Upper lobe of left lung (tissue), 4 donors: ENCODE data around the gene SND1.

Experiments
- CTCF ChIP-seq, 6 experiments: fragments of 450-650 bp in 4 of 6; fragments of 200-600 bp in 2 of 6; sonication (generic) in 2 of 6; IDR thresholded peaks; one replicate each; pipeline ENCODE4 v1.5.1; 2016 to 2019; ENCODE audit warnings: antibody characterized with exemption in 6 of 6
- EP300 ChIP-seq, 4 donors: sonication (generic); formaldehyde crosslinking; IDR thresholded peaks; one replicate each; pipeline ENCODE4 v1.5.1; 2017; ENCODE audit warnings: antibody characterized with exemption in 4 of 4, control low read depth in 2 of 4
- POLR2A ChIP-seq, 4 donors: fragments of 450-650 bp; IDR thresholded peaks; one replicate each; pipeline ENCODE4 v1.5.1; 2016 to 2017; ENCODE audit warnings: antibody characterized with exemption in 4 of 4, mild to moderate bottlenecking in 2 of 4
- POLR2AphosphoS5 ChIP-seq, 2 donors: sonication (generic); formaldehyde crosslinking; IDR thresholded peaks; one replicate each; pipeline ENCODE4 v1.5.1; 2017; ENCODE audit warnings: antibody characterized with exemption in 2 of 2

- TF ChIP-seq CTCF (IDR thresholded peaks at IDR 0.05): no peak
- no peak for TF ChIP-seq POLR2A (IDR thresholded peaks at IDR 0.05)
- TF ChIP-seq POLR2AphosphoS5 (IDR thresholded peaks at IDR 0.05): no peak
- TF ChIP-seq EP300 (IDR thresholded peaks at IDR 0.05): no peak
Measured at GRCh38 chr7:127907110-127908040, 255.4 kb downstream of the SND1 start.
